ENCODE data around the gene SUCLG1. TPM values are rescaled to one million over a fixed set of nuclear protein-coding genes. Genes with fewer than 3 reads are reported as not detected.
"Not testable (repeated sequence)": the region's sequence is repeated elsewhere in the genome, so short reads cannot be mapped to it uniquely, and the experiment has no call there.

The SUCLG1 gene
- polyA plus RNA-seq, 6 donors from 2014 or later, result 57.9 to 85.9 (median 64.0) TPM

GRCh38 chr2:84427235-84428138, 31.6 kb downstream of the SUCLG1 start:
- ATAC-seq (ENCODE audit: low read depth in 2 of 2) (no peak), DNase-seq (no peak)
- no peaks in the 10 kb centered on the region for H3K4me1 Mint-ChIP-seq
- H3K9me3 Mint-ChIP-seq, result no peaks in the 10 kb centered on the region
- H3K27ac Mint-ChIP-seq, result peak overlapping the region in 2 of 6 donors; percentile 6 to 56
- no peaks in the 10 kb centered on the region for H3K27me3 Mint-ChIP-seq
- no peak overlapping the region for H3K4me3 Mint-ChIP-seq
- H3K36me3 Mint-ChIP-seq, result peaks cover 39 to 50% of the 10 kb centered on the region in 2 donors

- no peaks in the 10 kb centered on the region for H3K9me3 Mint-ChIP-seq
- no peak for DNase-seq
- H3K36me3 Mint-ChIP-seq, result peaks cover 30 to 34% of the 10 kb centered on the region in 2 donors
- H3K4me3 Mint-ChIP-seq, result no peak overlapping the region
- H3K27me3 Mint-ChIP-seq, result no peaks in the 10 kb centered on the region
- ATAC-seq (ENCODE audit: low read depth in 2 of 2), result no peak
- H3K4me1 Mint-ChIP-seq, result no peaks in the 10 kb centered on the region
- H3K27ac Mint-ChIP-seq, result peak overlapping the region in 1 of 6 donors; percentile 37
Measured at GRCh38 chr2:84425310-84425709, 33.8 kb downstream of the SUCLG1 start.

GRCh38 chr2:84424152-84424551, 34.9 kb downstream of the SUCLG1 start:
- Mint-ChIP-seq H3K27me3 (no peaks in the 10 kb centered on the region), H3K4me1 (no peaks in the 10 kb centered on the region), H3K9me3 (no peaks in the 10 kb centered on the region), H3K36me3 (peaks cover 19 to 27% of the 10 kb centered on the region in 2 donors), H3K27ac (no peak overlapping the region), H3K4me3 (no peak overlapping the region)
- ATAC-seq (ENCODE audit: low read depth in 2 of 2) (no peak), DNase-seq (no peak)

GRCh38 chr2:84421791-84422190, 37.3 kb downstream of the SUCLG1 start:
- no peaks in the 10 kb centered on the region for H3K9me3 Mint-ChIP-seq
- peaks cover 16 to 19% of the 10 kb centered on the region in 2 donors for H3K36me3 Mint-ChIP-seq
- no peak for ATAC-seq (ENCODE audit: low read depth in 2 of 2)
- H3K27me3 Mint-ChIP-seq, result no peaks in the 10 kb centered on the region
- no peak for DNase-seq
- H3K4me1 Mint-ChIP-seq, result no peaks in the 10 kb centered on the region
- peak overlapping the region in 2 of 6 donors; percentile 26 to 70 for H3K27ac Mint-ChIP-seq
- H3K4me3 Mint-ChIP-seq, result no peak overlapping the region

- H3K27ac Mint-ChIP-seq, result no peak overlapping the region
- no peaks in the 10 kb centered on the region for H3K9me3 Mint-ChIP-seq
- DNase-seq, result no peak
- no peaks in the 10 kb centered on the region for H3K4me1 Mint-ChIP-seq
- H3K36me3 Mint-ChIP-seq, result peaks cover 16 to 19% of the 10 kb centered on the region in 2 donors
- no peaks in the 10 kb centered on the region for H3K27me3 Mint-ChIP-seq
- no peak for ATAC-seq (ENCODE audit: low read depth in 2 of 2)
- no peak overlapping the region for H3K4me3 Mint-ChIP-seq
Measured at GRCh38 chr2:84421197-84421596, 37.9 kb downstream of the SUCLG1 start.

- no peak overlapping the region for H3K4me3 Mint-ChIP-seq
- ATAC-seq (ENCODE audit: low read depth in 2 of 2) (no peak), DNase-seq (no peak)
- H3K4me1 Mint-ChIP-seq, result no peaks in the 10 kb centered on the region
- no peaks in the 10 kb centered on the region for H3K9me3 Mint-ChIP-seq
- no peak overlapping the region for H3K27ac Mint-ChIP-seq
- H3K36me3 Mint-ChIP-seq, result no peaks in the 10 kb centered on the region
- peaks cover 0 to 6% (median 0%) of the 10 kb centered on the region in 3 donors for H3K27me3 Mint-ChIP-seq
Measured at GRCh38 chr2:84417453-84418145, 41.5 kb downstream of the SUCLG1 start.

- H3K27ac Mint-ChIP-seq, result no peak overlapping the region
- H3K36me3 Mint-ChIP-seq, result no peaks in the 10 kb centered on the region
- peaks cover 0 to 1% (median 0%) of the 10 kb centered on the region in 7 donors for H3K9me3 Mint-ChIP-seq
- DNase-seq, result no peak
- ATAC-seq (ENCODE audit: low read depth in 2 of 2), result no peak
- no peak overlapping the region for H3K4me3 Mint-ChIP-seq
- peaks cover 0 to 16% (median 10%) of the 10 kb centered on the region in 3 donors for H3K27me3 Mint-ChIP-seq
- H3K4me1 Mint-ChIP-seq, result no peaks in the 10 kb centered on the region
Measured at GRCh38 chr2:84409531-84409930, 49.5 kb downstream of the SUCLG1 start.

- H3K4me1 Mint-ChIP-seq; ATAC-seq (ENCODE audit: low read depth in 2 of 2): not testable (repeated sequence)
Measured at GRCh38 chr2:84402111-84402510, 57.0 kb downstream of the SUCLG1 start.

GRCh38 chr2:84399839-84400238, 59.2 kb downstream of the SUCLG1 start:
- ATAC-seq (ENCODE audit: low read depth in 2 of 2); H3K4me1 Mint-ChIP-seq; H3K27ac Mint-ChIP-seq; H3K36me3 Mint-ChIP-seq; DNase-seq; H3K4me3 Mint-ChIP-seq; H3K27me3 Mint-ChIP-seq; H3K9me3 Mint-ChIP-seq: not testable (repeated sequence)

More at GRCh38 chr2:84402111-84402510, 57.0 kb downstream of the SUCLG1 start:
- DNase-seq, H3K27ac Mint-ChIP-seq, H3K4me3 Mint-ChIP-seq, H3K36me3 Mint-ChIP-seq, H3K9me3 Mint-ChIP-seq: not testable (repeated sequence)
- peaks cover 0 to 13% (median 10%) of the 10 kb centered on the region in 3 donors for H3K27me3 Mint-ChIP-seq

GRCh38 chr2:84395820-84396219, 63.3 kb downstream of the SUCLG1 start:
- Mint-ChIP-seq H3K27ac (no peak overlapping the region), H3K4me3 (no peak overlapping the region), H3K27me3 (peaks cover 6 to 14% (median 12%) of the 10 kb centered on the region in 3 donors), H3K36me3 (no peaks in the 10 kb centered on the region), H3K9me3 (peaks cover 3 to 15% (median 8%) of the 10 kb centered on the region in 7 donors), H3K4me1 (no peaks in the 10 kb centered on the region)
- no peak for DNase-seq
- no peak for ATAC-seq (ENCODE audit: low read depth in 2 of 2)

- Mint-ChIP-seq H3K4me1 (no peaks in the 10 kb centered on the region), H3K4me3 (no peak overlapping the region), H3K27ac (no peak overlapping the region), H3K9me3 (peaks cover 3 to 17% (median 8%) of the 10 kb centered on the region in 7 donors), H3K27me3 (peaks cover 10 to 16% (median 16%) of the 10 kb centered on the region in 3 donors), H3K36me3 (no peaks in the 10 kb centered on the region)
- ATAC-seq (ENCODE audit: low read depth in 2 of 2) (no peak), DNase-seq (no peak)
Measured at GRCh38 chr2:84394628-84395027, 64.5 kb downstream of the SUCLG1 start.

GRCh38 chr2:84393829-84394228, 65.3 kb downstream of the SUCLG1 start:
- Mint-ChIP-seq H3K36me3 (no peaks in the 10 kb centered on the region), H3K27ac (no peak overlapping the region), H3K27me3 (peaks cover 10 to 16% (median 16%) of the 10 kb centered on the region in 3 donors), H3K4me1 (no peaks in the 10 kb centered on the region), H3K9me3 (peaks cover 3 to 17% (median 10%) of the 10 kb centered on the region in 7 donors), H3K4me3 (no peak overlapping the region)
- DNase-seq, result no peak
- no peak for ATAC-seq (ENCODE audit: low read depth in 2 of 2)

- ATAC-seq (ENCODE audit: low read depth in 2 of 2), result no peak
- no peak overlapping the region for H3K27ac Mint-ChIP-seq
- H3K27me3 Mint-ChIP-seq, result peaks cover 15 to 44% (median 38%) of the 10 kb centered on the region in 3 donors
- no peaks in the 10 kb centered on the region for H3K36me3 Mint-ChIP-seq
- H3K4me3 Mint-ChIP-seq, result no peak overlapping the region
- H3K9me3 Mint-ChIP-seq, result peaks cover 4 to 23% (median 10%) of the 10 kb centered on the region in 7 donors
- no peaks in the 10 kb centered on the region for H3K4me1 Mint-ChIP-seq
- no peak for DNase-seq
Measured at GRCh38 chr2:84389794-84390193, 69.3 kb downstream of the SUCLG1 start.
